HG03342 (cell line): Measurements from ENCODE around the gene HLA-DRB5.
"Not testable (repeated sequence)": the region's sequence is repeated elsewhere in the genome, so short reads cannot be mapped to it uniquely, and the experiment has no call there.

Experiments
- ATAC-seq: cut with Tn5 transposase; IDR thresholded peaks from one replicate; pipeline ENCODE4 v1.9.1; 2021; ENCODE audit warnings: mild to moderate bottlenecking, moderate library complexity; ENCODE audit not compliant: unreplicated experiment

The HLA-DRB5 gene

DNA sequence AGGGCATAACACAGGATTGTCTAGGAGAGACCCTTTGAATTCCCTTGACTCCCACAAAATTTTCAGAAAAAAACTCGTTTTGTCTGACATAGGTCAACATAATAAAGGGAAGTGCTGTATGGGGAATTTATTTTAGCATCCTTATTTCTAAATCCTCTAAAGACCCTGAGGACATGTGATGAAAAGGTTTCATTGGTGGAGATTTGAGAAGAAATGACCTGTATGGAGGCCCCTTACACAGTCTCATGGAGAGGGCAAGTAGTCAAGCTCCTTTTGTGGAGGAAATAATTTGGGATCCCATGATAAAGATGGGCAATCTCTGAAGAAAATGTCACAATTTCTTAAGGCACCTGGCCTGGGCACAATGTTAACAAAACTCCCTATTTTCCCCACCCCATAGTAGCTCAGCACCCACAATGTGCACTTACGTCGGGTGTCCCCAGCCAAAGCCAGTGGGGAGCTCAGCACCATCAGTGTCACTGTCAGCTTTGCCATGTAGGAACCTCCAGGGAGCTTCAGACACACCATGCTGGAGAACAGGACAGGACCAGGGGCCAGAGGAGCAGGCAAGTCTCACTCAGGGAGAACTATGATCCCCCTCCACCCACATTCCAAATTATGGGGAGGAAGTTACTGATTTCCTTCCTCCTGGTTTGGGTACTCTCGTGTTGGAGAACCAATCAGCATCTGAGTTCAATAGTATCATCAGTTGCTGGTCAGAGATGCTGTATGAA lies at the start of gene HLA-DRB5:
Gene HLA-DRB5, minus strand, starts transcription at position 591 of the 734 bp plus-strand sequence. Its CDS starts 63 bp downstream, at position 528.
- ATAC-seq: peak; percentile 75

DNA sequence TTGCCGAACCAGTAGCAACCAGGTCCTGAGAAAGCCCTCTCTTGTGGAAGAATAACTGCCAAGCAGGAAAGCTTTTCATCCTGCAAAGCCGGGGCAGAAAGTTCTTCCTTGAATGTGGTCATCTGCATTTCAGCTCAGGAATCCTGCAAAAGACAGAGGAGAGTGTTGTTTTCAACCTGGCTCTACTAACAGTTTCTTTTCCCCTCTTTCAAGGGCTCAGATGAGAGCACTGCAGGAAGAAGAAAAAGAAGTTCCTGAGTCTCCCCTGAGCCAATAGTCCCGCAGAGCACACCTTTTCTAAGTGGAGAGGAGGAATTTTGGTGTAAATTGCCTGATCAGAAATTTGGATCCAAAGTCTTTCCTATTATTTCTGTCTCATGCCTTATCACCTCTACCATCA lies 48.9 kb upstream of the HLA-DRB5 start:
- no peak for ATAC-seq

DNA sequence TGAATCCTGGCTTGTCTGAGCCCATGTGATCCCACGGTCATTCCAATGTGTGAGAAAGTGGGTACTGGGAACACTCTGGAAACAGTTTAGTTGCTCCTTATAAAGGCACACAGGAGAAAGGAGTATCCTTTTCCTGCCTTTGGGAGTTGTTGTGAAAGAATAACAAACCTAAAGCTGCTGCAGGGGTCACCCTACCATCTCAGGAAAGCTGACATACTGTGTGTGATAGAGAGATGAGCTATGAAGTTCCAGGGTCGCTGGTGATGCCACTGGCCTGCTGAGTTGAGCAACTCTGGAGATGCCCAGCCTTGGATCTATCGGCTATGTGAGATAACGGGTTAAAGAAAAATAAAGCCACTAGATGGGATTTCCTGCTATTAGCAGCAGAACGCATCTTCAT lies 47.4 kb upstream of the HLA-DRB5 start:
- not testable (repeated sequence) for ATAC-seq

DNA sequence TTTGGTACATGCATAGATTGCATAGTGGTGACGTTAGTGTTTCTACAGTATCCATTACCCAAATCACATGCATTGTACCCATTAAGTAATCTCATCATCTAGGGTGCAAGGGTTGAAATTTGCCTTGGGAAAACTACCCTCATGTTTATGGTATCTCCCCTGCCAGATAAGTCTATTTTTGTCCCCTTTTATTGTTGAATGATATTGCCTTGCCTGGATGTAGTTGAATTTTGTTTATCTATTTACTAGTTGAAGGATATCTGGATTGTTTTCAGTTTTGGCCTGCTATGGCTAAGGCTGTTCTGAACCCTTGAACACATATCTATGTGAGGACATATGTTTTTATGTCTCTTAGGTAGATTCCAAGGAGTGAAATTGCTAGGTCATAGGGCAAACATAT lies 46.2 kb upstream of the HLA-DRB5 start:
- ATAC-seq: no peak

DNA sequence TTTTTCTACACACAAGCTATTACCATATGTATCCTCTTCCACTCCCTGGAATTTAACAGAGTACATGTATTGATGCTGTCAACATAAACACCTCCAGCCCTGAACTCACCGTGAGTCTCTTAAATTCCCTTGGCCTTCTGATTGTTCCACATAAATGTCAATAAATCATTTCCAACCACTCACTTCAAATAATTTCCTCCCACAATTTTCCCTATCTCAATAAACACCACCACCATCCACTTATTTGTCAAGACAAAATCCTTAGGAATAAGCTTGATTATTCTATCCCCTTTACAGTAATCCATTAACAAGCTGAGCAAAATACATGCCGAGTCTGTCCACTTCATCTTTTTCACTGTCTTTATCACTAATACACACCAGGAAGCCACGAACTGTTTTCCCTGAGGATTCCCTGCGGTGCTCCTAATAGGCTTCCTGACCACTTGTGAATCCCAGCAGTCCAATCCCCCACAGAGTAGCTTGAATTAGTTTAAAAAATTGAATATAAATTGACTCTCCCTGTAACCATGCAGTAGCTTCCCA lies 40.3 kb upstream of the HLA-DRB5 start:
- ATAC-seq: no peak

DNA sequence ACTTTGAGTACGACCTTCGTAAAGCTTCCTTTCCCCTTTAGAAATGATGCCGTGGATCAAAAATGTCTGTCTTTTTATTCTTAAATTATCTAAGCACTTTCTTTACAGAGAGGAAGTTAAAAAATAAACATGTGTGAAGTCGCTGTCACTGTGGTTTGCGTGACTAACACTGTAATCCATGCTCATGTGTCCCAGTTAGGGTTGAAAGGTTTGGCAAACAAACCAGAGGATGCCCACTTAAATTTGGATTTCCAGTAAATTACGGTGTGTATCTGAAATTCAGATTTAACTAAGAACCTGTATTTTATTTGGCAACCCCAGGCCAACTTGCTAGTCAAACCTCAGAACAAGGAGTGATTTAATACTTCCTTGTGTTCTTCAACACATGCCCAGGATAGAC lies 38.5 kb upstream of the HLA-DRB5 start:
- no peak for ATAC-seq

DNA sequence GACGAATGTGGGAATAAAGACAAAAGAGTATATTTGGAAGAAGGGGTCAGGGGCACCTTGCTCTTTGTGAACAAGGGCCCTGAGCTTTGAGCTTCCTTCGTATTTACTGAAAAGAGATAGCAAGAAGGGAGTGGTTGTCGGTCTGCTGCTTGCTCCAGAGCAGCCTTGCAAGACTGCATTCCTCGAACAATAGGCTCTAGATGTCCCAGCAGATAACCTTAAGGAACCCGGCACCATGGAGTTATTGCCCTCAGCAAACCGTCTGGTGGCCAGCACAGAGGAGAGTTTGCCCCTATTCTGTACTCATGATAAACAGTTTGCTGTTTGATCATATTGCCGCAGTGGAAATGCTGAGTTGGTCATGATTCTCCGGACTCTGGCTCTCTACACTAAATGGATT lies 36.9 kb upstream of the HLA-DRB5 start:
- ATAC-seq: no peak

DNA sequence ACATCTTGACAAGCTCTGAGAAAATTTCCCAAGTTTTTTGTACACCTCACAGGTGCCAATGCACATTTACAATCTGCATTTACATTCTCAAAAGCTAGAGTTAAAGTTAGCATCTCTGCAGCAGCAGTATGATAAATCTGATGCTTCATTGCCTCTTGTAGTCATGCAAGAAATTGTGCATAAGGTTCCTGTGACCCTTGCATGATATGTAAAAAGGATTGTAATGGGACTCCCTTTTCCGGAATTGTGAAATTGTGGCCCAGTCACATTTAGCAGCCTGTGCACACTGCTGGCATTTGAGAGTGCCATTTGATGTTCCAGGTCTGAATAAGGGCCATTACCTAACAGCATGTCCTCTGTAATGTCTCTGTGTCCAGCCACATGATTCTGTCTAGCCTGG lies 35.4 kb upstream of the HLA-DRB5 start:
- ATAC-seq: no peak

DNA sequence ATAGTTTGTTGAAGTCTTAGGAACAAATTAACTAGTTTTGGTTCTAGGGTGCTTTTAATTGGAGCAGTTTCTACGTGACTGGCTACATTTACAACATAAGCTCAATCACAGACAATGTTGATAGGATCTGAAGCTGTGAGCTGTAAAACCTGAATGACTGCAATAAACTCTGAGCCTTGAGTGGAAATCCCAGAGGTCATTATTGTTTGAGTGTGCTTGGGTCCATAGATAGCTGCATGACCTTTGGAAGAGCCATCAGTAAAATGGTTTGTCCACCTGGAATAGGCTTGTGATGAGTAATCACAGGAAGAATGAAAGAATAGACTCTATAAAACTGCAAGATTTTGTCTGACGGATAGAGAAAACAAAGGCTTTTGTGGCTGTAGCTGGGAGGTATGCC lies 32.9 kb upstream of the HLA-DRB5 start:
- ATAC-seq: no peak

DNA sequence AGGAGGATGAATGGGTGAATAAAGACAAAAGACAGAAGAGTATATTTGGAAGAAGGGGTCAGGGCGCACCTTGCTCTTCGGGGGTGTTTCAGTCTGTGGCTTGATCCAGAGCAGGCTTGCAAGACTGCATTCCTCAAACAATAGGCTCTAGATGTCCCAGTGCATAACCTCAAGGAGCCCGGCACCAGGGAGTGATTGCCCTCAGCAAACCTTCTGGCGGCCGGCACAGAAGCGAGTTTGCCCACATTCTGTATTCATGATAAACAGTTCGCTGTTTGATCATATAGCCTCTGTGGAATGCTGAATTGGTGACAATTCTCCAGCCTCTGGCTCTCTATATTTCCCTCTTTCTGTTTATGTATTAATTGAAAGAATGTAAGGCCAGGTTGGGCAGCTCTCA lies 29.7 kb upstream of the HLA-DRB5 start:
- no peak for ATAC-seq

DNA sequence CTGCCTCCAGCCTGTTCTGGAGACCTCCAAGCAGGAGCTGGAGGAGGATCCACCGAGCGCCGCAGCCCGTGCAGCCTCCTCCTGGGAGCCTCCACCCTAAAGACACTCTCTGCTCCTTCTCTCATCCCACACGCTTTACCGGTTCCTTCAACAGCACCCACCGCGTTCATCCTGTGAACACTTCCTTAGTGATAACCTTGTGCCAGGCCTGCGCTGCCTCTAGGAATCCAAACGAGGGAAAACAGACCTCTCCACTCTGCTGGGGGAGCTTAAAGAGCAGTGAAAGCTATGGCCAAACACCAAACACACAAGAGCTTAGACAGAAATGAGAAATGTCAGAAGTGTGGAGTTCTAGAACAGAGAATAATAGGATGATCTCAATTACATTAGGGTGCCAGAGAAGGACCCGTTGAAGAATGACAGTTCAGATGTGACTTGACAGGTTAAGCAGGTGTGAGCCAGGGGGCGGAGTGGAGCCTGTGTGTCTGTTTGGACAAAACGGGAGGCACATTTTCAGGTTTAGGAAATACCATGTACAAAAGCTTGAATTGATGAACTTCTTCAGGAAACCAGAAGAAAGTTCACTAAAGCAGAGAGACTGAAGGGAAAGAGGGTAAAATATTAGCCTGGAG lies 28.5 kb upstream of the HLA-DRB5 start:
- no peak for ATAC-seq

DNA sequence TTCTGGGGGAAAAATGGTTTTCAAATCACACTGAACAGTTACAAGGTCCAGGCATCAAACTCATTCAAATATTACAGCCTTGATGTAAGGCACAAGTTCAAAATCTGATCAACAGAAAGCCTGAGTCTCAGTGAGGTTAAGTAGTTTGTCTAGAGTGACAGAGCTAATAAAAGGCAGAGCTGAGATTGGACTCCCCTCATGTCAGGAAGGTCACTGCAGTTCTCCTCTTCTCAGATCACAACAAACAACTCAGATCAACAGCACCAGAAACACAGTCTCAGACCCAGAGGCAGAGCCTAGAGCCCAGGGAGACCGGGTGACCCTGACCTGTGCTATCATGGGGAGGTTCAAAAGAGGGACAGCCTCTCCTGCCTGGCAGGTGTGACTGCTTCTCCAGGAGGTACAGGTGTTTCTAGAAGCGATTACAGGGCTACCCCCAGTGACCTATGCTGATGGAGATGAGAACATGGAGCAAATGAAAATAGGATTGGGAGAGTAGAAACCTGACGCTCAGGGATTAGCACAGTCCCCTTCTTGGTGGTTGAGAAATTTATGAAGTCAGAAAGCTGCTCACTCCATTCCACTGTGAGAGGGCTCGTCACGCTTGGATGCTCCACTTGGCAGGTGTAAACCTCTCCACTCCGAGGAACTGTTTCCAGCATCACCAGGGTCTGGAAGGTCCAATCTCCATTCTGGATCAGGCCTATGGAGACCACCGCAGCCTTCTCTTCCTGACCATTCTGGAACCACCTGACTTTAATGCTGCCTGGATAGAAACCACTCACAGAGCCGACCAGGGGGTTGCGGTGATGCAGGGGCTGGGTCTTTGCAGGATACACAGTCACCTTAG lies 24.3 kb upstream of the HLA-DRB5 start:
- no peak for ATAC-seq

DNA sequence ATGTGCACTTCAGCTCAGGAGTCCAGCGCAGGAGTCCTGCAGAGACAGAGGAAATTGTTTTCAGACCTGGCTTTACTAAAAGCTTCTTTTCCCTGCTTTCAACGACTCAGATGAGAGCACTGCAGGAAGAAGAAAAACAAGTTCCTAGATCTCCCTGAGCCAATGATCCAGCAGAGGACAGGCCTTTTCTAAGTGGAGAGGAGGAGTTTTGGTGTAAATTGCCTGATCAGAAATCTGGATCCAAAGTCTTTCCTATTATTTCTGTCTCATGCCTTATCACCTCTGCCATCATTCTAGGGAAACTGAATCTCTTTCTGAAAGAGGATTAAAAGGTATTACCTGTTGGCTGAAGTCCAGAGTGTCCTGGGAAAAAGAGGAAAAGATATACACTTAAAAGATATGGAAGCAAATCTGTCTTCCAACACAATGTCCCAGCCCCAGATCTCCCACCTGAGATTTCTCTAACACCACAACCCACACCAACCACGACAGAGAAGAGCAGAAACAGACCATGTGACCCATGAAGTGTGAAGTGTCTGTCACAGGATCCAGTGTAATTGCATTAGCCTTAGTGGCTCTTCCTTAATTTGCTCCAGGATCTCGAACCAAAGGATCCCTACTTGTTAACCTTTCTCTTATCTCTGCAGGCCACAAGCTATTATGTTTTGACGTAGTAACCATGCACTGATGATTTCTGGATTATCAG lies 23.1 kb upstream of the HLA-DRB5 start:
- ATAC-seq: no peak

DNA sequence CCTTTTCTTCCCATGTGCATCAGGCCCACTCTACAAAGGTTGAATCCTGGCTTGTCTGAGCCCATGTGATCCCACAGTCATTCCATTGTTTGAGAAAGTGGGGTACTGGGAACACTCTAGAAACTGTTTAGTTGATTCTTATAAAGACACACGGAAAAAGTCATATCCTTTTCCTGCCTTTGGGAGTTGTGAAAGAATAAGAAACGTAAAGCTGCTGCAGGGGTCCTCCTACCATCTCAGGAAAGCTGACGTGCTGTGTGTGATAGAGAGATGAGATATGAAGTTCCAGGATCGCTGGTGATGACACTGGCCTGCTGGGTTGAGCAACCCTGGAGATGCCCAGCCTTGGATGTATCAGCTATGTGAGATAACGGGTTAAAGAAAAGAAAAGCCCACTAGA lies 21.3 kb upstream of the HLA-DRB5 start:
- ATAC-seq: no peak

DNA sequence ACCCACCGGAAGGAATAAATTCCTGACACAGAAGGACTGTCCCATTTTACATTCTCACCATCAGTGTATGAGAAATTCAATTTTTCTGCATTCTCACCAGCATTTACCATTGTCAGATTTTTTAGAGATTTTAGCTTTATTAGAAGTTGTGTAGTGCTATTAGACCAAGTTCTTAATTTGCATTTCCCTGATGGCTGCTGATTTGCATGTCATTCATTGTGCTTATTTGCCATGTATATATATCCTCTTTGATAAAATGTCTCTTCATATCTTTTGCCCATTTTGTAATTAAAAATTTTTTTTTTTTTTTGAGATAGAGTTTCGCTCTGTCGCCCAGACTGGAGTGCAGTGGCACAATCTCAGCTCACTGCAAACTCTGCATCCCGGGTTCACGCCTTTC lies 9.8 kb upstream of the HLA-DRB5 start:
- no peak for ATAC-seq

DNA sequence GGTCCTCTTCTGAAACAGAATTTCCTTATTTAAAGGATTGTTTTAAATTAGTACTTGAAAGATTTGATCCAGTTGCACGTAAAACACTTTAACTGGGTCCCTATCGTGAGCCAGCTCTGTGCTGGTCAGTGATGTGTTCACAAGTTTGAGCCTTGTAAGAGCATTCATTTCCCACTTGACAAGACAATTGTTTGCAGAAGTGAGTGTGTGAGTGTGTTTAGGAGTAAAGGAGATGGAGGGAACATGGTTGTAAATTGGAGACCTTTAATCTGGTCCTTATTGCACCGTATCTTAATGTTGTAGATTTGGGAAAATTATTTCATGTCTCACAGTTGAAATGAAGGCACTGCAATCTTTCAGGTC lies 325 bp upstream of the HLA-DRB5 start:
- ATAC-seq: peak; percentile 33

DNA sequence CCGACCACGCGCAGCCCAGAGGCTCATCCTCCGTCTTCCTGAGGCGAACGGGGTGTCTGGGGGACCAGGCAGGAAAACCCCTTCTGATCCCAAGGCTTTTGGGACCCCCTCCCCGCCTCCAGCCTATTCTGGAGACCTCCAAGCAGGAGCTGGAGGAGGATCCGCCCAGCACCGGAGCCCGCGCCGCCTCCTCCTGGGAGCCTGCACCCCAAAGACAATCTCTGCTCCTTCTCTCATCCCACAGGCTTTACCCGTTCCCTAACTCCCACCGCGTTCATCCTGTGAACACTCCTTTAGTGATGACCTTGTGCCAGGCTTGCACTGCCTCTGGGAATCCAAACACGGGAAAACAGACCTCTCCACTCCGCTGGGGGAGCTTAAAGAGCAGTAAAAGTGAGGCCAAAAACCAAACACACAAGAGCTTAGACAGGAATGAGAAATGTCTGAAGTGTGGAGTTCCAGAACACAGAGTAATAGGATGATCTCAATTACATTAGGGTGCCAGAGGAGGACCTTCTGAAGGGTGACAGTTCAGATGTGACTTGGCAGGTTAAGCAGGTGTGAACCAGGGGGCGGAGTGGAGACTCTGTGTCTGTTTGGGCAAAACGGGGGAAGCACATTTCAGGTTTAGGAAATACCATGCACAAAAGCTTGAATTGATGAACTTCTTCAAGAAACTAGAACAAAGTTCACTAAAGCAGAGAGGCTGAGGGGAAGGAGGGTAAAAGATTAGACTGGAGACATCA lies 7.6 kb downstream of the HLA-DRB5 start:
- ATAC-seq: no peak

DNA sequence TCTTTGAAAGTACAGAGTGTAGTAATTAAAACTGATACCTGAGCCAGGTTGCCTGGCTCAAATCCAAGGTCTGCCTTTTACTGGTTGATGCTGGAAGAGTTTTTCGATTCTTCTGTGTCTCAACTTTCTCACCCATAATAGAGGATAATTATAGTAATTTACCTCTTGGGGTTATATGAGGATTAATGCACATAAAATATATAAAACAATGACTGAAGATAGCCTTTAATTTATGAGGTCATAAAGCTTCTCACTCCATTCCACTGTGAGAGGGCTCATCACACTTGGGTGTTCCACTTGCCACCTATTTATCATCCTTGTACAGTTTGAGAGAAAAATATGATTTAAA lies 10.2 kb downstream of the HLA-DRB5 start:
- ATAC-seq: no peak

DNA sequence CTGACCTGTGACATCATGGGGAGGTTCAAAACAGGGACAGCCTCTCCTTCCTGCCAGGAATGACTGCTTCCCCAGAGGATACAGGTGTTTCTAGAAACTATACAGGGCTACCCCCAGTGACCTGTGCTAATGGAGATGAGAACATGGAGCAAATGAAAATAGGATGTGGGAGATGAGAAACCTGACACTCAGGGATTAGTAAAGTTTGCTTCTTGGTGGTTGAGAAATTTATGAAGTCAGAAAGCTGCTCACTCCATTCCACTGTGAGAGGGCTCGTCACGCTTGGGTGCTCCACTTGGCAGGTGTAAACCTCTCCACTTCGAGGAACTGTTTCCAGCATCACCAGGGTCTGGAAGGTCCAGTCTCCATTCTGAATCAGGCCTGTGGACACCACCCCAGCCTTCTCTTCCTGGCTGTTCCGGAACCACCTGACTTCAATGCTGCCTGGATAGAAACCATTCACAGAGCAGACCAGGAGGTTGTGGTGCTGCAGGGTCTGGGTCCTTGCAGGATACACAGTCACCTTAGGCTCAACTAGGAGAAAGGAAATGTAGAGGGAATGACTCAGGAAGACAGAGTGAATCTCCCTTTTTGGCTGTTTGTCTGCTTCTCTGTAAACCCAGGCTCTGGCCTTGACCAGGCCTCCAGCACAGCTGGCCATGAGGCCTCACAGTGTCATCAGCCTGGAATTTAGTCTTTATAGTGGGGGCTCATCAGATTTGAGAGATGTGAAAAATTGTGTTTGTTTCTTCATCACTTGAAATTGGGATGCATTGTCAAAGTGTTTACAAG lies 10.8 kb downstream of the HLA-DRB5 start:
- ATAC-seq: no peak
